HL-60/S4 (cell line): ENCODE measurements around the gene WDR70.
"Not testable (repeated sequence)": the region's sequence is repeated elsewhere in the genome, so short reads cannot be mapped to it uniquely, and the experiment has no call there.

ENCODE experiments used
- in situ Hi-C: fragments of 300-500 bp; cut with MboI; formaldehyde crosslinking; loops from 2 replicates; pipeline ENCODE4 v1.14.3; 2022; ENCODE audit warnings: low sequenced_read_pairs

WDR70 gene

GRCh38 chr5:37568018-37568753 lies 189.1 kb downstream of the WDR70 start:
- in situ Hi-C loops = no loop called here

GRCh38 chr5:37568893-37569292 lies 189.8 kb downstream of the WDR70 start:
- in situ Hi-C loops = no loop called here

GRCh38 chr5:37569466-37569865 lies 190.3 kb downstream of the WDR70 start:
- in situ Hi-C loops = no loop called here

- in situ Hi-C loops = no loop called here
These were observed 191.5 kb downstream of the WDR70 start for GRCh38 chr5:37570597-37570996.

GRCh38 chr5:37571985-37572384 lies 192.9 kb downstream of the WDR70 start:
- in situ Hi-C loops = no loop called here

- in situ Hi-C loops = no loop called here
These were observed 196.7 kb downstream of the WDR70 start for GRCh38 chr5:37575541-37576489.

- in situ Hi-C loops = no loop called here
These were observed 197.4 kb downstream of the WDR70 start for GRCh38 chr5:37576552-37576951.

- in situ Hi-C loops = no loop called here
These were observed 199.1 kb downstream of the WDR70 start for GRCh38 chr5:37578176-37578575.

GRCh38 chr5:37580106-37580505 lies 201.0 kb downstream of the WDR70 start:
- in situ Hi-C loops = no loop called here

- in situ Hi-C loops = no loop called here
These were observed 203.1 kb downstream of the WDR70 start for GRCh38 chr5:37582202-37582601.

GRCh38 chr5:37593292-37593691 lies 214.2 kb downstream of the WDR70 start:
- in situ Hi-C loops = not testable (repeated sequence)

GRCh38 chr5:37594864-37595263 lies 215.7 kb downstream of the WDR70 start:
- in situ Hi-C loops = not testable (repeated sequence)

- in situ Hi-C loops = no loop called here
These were observed 219.6 kb downstream of the WDR70 start for GRCh38 chr5:37598733-37599132.

GRCh38 chr5:37601163-37601562 lies 222.0 kb downstream of the WDR70 start:
- in situ Hi-C loops = no loop called here

- in situ Hi-C loops = no loop called here
These were observed 224.0 kb downstream of the WDR70 start for GRCh38 chr5:37603072-37603471.

GRCh38 chr5:37604290-37604689 lies 225.2 kb downstream of the WDR70 start:
- in situ Hi-C loops = no loop called here

- in situ Hi-C loops = no loop called here
These were observed 227.0 kb downstream of the WDR70 start for GRCh38 chr5:37606148-37606547.

GRCh38 chr5:37606632-37607248 lies 227.6 kb downstream of the WDR70 start:
- in situ Hi-C loops = no loop called here

GRCh38 chr5:37615184-37615583 lies 236.1 kb downstream of the WDR70 start:
- in situ Hi-C loops = no loop called here

- in situ Hi-C loops = no loop called here
These were observed 240.2 kb downstream of the WDR70 start for GRCh38 chr5:37619353-37619752.

- in situ Hi-C loops = not testable (repeated sequence)
These were observed 243.2 kb downstream of the WDR70 start for GRCh38 chr5:37622354-37622753.
